Measurements from ENCODE around the gene CASK. TPM values are rescaled to one million over a fixed set of nuclear protein-coding genes. Genes with fewer than 3 reads are reported as not detected.

The CASK gene
- total RNA-seq, 2 experiments from 2014 or later: 39.9 to 44.6 TPM

DNA sequence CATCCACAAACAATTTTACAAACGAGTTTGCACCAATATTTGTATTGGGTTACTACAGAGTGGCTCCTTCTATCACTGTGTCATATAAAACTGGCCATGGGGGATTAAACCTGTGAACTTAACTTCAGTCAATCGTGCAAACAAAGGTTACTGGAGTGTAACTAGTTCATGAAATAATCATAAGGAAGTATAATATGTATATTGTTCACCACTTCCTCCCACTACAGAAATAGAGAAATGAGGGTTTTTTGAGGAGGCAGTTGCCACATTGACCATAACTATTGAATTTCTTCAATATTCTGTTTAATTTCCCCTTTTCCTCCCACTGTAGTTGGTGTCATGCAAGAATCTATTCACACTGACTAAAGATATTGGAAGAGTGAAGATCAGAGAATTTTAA, 199.5 kb downstream of the CASK start, which contains the start of gene GPR82:
Gene GPR82 (plus strand): TSS at position 356 of the 400 bp plus-strand sequence. CDS start 2,846 bp downstream, outside the sequence.
- H3K27me3 ChIP-seq (ENCODE audit: control insufficient read depth in 1 of 2, insufficient read depth in 2 of 2, low read length in 2 of 2): no peaks in the 10 kb centered on the region
- Mint-ChIP-seq H3K36me3 (ENCODE audit: low read depth) (peaks cover 42% of the 10 kb centered on the region), H3K4me1 (ENCODE audit: low read depth) (peaks cover 13% of the 10 kb centered on the region), H3K27me3 (no peaks in the 10 kb centered on the region), H3K27ac (no peak within 1 kb of the TSS), H3K4me3 (no peak within 1 kb of the TSS), H3K9me3 (no peaks in the 10 kb centered on the region)
- no peak within 1 kb of the TSS for H3K4me3 ChIP-seq (ENCODE audit: low read length)
- CTCF ChIA-PET: no interaction called here
- peaks cover 17% of the 10 kb centered on the region for H3K4me1 ChIP-seq (ENCODE audit: insufficient read depth, low read length)
- no peak within 1 kb of the TSS for H3K27ac ChIP-seq (ENCODE audit: low read depth in 1 of 2, low read length in 2 of 2)
- H3K9me3 ChIP-seq (ENCODE audit: control insufficient read depth in 1 of 2, insufficient read depth in 1 of 2, low read length in 2 of 2): peaks cover 1 to 11% of the 10 kb centered on the region in 2 experiments
- ATAC-seq (ENCODE audit: poor library complexity) (no peak), DNase-seq (peak in 1 of 14 experiments; percentile 3)
- intact Hi-C loops (cut with DNase I, micrococcal nuclease): no loop called here
- TF ChIP-seq, protein P1, sequence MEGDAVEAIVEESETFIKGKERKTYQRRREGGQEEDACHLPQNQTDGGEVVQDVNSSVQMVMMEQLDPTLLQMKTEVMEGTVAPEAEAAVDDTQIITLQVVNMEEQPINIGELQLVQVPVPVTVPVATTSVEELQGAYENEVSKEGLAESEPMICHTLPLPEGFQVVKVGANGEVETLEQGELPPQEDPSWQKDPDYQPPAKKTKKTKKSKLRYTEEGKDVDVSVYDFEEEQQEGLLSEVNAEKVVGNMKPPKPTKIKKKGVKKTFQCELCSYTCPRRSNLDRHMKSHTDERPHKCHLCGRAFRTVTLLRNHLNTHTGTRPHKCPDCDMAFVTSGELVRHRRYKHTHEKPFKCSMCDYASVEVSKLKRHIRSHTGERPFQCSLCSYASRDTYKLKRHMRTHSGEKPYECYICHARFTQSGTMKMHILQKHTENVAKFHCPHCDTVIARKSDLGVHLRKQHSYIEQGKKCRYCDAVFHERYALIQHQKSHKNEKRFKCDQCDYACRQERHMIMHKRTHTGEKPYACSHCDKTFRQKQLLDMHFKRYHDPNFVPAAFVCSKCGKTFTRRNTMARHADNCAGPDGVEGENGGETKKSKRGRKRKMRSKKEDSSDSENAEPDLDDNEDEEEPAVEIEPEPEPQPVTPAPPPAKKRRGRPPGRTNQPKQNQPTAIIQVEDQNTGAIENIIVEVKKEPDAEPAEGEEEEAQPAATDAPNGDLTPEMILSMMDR (IDR thresholded peaks at IDR 0.05): no peak
- POLR2A ChIA-PET: no interaction called here
- H3K36me3 ChIP-seq (ENCODE audit: insufficient read depth, low read length): peaks cover 3% of the 10 kb centered on the region

DNA sequence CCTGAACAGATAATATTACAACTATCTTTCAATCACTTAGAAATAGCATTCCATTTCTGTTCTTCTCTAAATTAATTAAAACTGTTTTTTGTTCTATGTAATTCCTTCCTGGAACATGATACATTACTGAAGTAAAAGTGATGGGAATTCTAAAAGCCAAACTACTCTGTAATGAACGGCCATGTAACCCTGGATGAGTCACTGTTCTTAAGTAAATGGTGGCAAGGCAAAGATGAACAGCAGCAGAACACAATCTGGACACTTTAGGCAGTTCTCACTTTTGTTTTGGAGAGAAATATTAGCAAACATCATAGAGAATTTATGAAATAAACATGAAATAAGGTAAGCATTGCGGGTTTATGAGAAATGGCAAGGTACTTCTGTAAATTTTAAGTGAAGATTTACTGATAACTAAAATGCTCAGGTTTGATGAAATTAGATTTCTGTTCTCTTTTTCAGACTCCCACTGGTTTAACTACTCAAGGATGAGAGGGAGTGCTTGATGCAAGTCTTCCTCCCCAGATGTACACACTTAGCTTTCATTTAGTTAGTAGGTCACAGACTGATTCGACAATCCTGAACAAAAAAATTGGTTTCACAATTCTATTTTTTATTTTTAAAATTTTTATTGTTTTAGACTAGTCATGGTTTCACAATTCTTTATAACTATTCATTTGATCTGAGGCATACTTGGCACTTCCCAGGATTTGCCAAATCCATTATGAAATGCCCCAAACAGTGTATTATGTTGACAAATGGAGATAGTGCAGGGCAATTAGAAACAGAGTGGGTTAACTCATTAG, 200.3 kb downstream of the CASK start:
- Mint-ChIP-seq H3K4me1 (ENCODE audit: low read depth) (peaks cover 13% of the 10 kb centered on the region), H3K9me3 (no peaks in the 10 kb centered on the region), H3K27me3 (no peaks in the 10 kb centered on the region), H3K27ac (no peak overlapping the region), H3K4me3 (no peak overlapping the region), H3K36me3 (ENCODE audit: low read depth) (peaks cover 50% of the 10 kb centered on the region)
- no peak for ATAC-seq (ENCODE audit: poor library complexity)
- no peak for DNase-seq
- intact Hi-C loops (cut with DNase I, micrococcal nuclease): no loop called here
- no peak overlapping the region for H3K4me3 ChIP-seq (ENCODE audit: low read length)
- ChIA-PET POLR2A (no interaction called here), CTCF (no interaction called here)
- peaks cover 3% of the 10 kb centered on the region for H3K36me3 ChIP-seq (ENCODE audit: insufficient read depth, low read length)
- TF ChIP-seq, protein P1 (IDR thresholded peaks at IDR 0.05): no peak
- no peak overlapping the region for H3K27ac ChIP-seq (ENCODE audit: low read depth in 1 of 2, low read length in 2 of 2)
- H3K27me3 ChIP-seq (ENCODE audit: control insufficient read depth in 1 of 2, insufficient read depth in 2 of 2, low read length in 2 of 2): no peaks in the 10 kb centered on the region
- peaks cover 3 to 17% of the 10 kb centered on the region in 2 experiments for H3K9me3 ChIP-seq (ENCODE audit: control insufficient read depth in 1 of 2, insufficient read depth in 1 of 2, low read length in 2 of 2)
- peaks cover 22% of the 10 kb centered on the region for H3K4me1 ChIP-seq (ENCODE audit: insufficient read depth, low read length)

GRCh38 chrX:41722214-41722613, 201.1 kb downstream of the CASK start:
- no peak overlapping the region for H3K4me3 ChIP-seq (ENCODE audit: low read length)
- H3K9me3 ChIP-seq (ENCODE audit: control insufficient read depth in 1 of 2, insufficient read depth in 1 of 2, low read length in 2 of 2): peaks cover 4 to 24% of the 10 kb centered on the region in 2 experiments
- H3K4me1 ChIP-seq (ENCODE audit: insufficient read depth, low read length): peaks cover 23% of the 10 kb centered on the region
- CTCF ChIA-PET: no interaction called here
- POLR2A ChIA-PET: interaction anchor here (0.7 kb wide), 1 partner anchor 164 kb away, joined by 3 read pairs; no protein-coding TSS in a partner anchor
- no peaks in the 10 kb centered on the region for H3K27me3 Mint-ChIP-seq
- intact Hi-C loops (cut with DNase I, micrococcal nuclease): no loop called here
- ATAC-seq (ENCODE audit: poor library complexity): no peak
- TF ChIP-seq, protein P1 (IDR thresholded peaks at IDR 0.05): no peak
- H3K4me1 Mint-ChIP-seq (ENCODE audit: low read depth): peaks cover 13% of the 10 kb centered on the region
- H3K4me3 Mint-ChIP-seq: no peak overlapping the region
- no peak for DNase-seq
- H3K27ac ChIP-seq (ENCODE audit: low read depth in 1 of 2, low read length in 2 of 2): no peak overlapping the region
- no peaks in the 10 kb centered on the region for H3K27me3 ChIP-seq (ENCODE audit: control insufficient read depth in 1 of 2, insufficient read depth in 2 of 2, low read length in 2 of 2)
- peaks cover 3% of the 10 kb centered on the region for H3K36me3 ChIP-seq (ENCODE audit: insufficient read depth, low read length)
- H3K9me3 Mint-ChIP-seq: no peaks in the 10 kb centered on the region
- no peak overlapping the region for H3K27ac Mint-ChIP-seq
- peaks cover 50% of the 10 kb centered on the region for H3K36me3 Mint-ChIP-seq (ENCODE audit: low read depth)
